Upper lobe of right lung (tissue), 1 donor: ENCODE results near the gene FAM53B. TPM values are rescaled to one million over a fixed set of nuclear protein-coding genes. Genes with fewer than 3 reads are reported as not detected.

Experiments
- ATAC-seq: fragments of 200-7000 bp; cut with Tn5 transposase; one replicate; pipeline ENCODE4 v1.9.1; 2020; ENCODE audit warnings: mild to moderate bottlenecking, moderate library complexity
- DNase-seq: peaks from one replicate; pipeline ENCODE4 v3.0.0-alpha.2; 2020
- H3K27ac ChIP-seq: fragments of 200-600 bp; one replicate; pipeline ENCODE4 v1.8.0; 2022
- H3K27me3 ChIP-seq: fragments of 200-600 bp; one replicate; pipeline ENCODE4 v1.8.0; 2022; ENCODE audit warnings: mild to moderate bottlenecking
- H3K36me3 ChIP-seq: fragments of 200-600 bp; one replicate; pipeline ENCODE4 v1.8.0; 2022
- H3K4me1 ChIP-seq: fragments of 200-600 bp; one replicate; pipeline ENCODE4 v1.8.0; 2022
- H3K4me3 ChIP-seq: fragments of 200-600 bp; one replicate; pipeline ENCODE4 v1.8.0; 2022; ENCODE audit warnings: mild to moderate bottlenecking
- H3K9me3 ChIP-seq: fragments of 200-600 bp; one replicate; pipeline ENCODE4 v1.8.0; 2022
- CTCF ChIP-seq: fragments of 200-600 bp; IDR thresholded peaks from one replicate; pipeline ENCODE4 v1.8.0; 2022; ENCODE audit warnings: antibody characterized with exemption
- intact Hi-C: fragments of 100-400 bp; cut with DNase I; formaldehyde crosslinking; loops from one replicate; pipeline ENCODE4 v1.11.0; 2022
- total RNA-seq: library from RNA; stranded (reverse); fragmentation: NEBNext Ultra II Directional; extraction: Animal tissue kit (Norgen Biotek cat#: 25700); gene quantifications from one replicate; pipeline ENCODE4 v1.2.1, GENCODE V29; 2021
- donor health status: DM: no; HTN: yes; CAD: no; lungs with severe emphysema.

The FAM53B gene
- total RNA-seq, 1 donor from 2014 or later = 31.4 TPM

- Histone ChIP-seq H3K4me1 (peaks cover 54% of the 10 kb centered on the region), H3K27ac (no peak overlapping the region), H3K27me3 (no peaks in the 10 kb centered on the region), H3K36me3 (no peaks in the 10 kb centered on the region), H3K9me3 (no peaks in the 10 kb centered on the region), H3K4me3 (no peak overlapping the region)
- DNase-seq (no peak), ATAC-seq (no peak)
- intact Hi-C loops = no loop called here
- TF ChIP-seq CTCF = no peak
These were observed 33.0 kb downstream of the FAM53B start for GRCh38 chr10:124711145-124711544.

GRCh38 chr10:124710266-124710881 lies 33.8 kb downstream of the FAM53B start:
- peak overlapping the region; percentile 55 for H3K27ac ChIP-seq
- no peak overlapping the region for H3K4me3 ChIP-seq
- TF ChIP-seq CTCF = no peak
- DNase-seq = no peak
- intact Hi-C loops = no loop called here
- H3K36me3 ChIP-seq = no peaks in the 10 kb centered on the region
- H3K27me3 ChIP-seq = no peaks in the 10 kb centered on the region
- ATAC-seq = no peak
- H3K9me3 ChIP-seq = no peaks in the 10 kb centered on the region
- H3K4me1 ChIP-seq = peaks cover 57% of the 10 kb centered on the region

- H3K9me3 ChIP-seq = no peaks in the 10 kb centered on the region
- peak overlapping the region; percentile 55 for H3K27ac ChIP-seq
- H3K27me3 ChIP-seq = no peaks in the 10 kb centered on the region
- peak; percentile 90 for DNase-seq
- H3K4me1 ChIP-seq = peaks cover 62% of the 10 kb centered on the region
- no peaks in the 10 kb centered on the region for H3K36me3 ChIP-seq
- peak; percentile 88 for ATAC-seq
- H3K4me3 ChIP-seq = no peak overlapping the region
- intact Hi-C loops = no loop called here
- TF ChIP-seq CTCF = no peak
These were observed 34.3 kb downstream of the FAM53B start for GRCh38 chr10:124709861-124710260.

- ATAC-seq (no peak), DNase-seq (no peak)
- Histone ChIP-seq H3K27me3 (no peaks in the 10 kb centered on the region), H3K36me3 (no peaks in the 10 kb centered on the region), H3K4me1 (peaks cover 68% of the 10 kb centered on the region), H3K9me3 (no peaks in the 10 kb centered on the region), H3K4me3 (no peak overlapping the region), H3K27ac (peak overlapping the region; percentile 67)
- TF ChIP-seq CTCF = no peak
- intact Hi-C loops = no loop called here
These were observed 35.2 kb downstream of the FAM53B start for GRCh38 chr10:124708922-124709520.

- peaks cover 73% of the 10 kb centered on the region for H3K4me1 ChIP-seq
- no peak overlapping the region for H3K4me3 ChIP-seq
- H3K27ac ChIP-seq = peak overlapping the region; percentile 67
- no peaks in the 10 kb centered on the region for H3K27me3 ChIP-seq
- H3K36me3 ChIP-seq = no peaks in the 10 kb centered on the region
- TF ChIP-seq CTCF = no peak
- intact Hi-C loops = no loop called here
- H3K9me3 ChIP-seq = no peaks in the 10 kb centered on the region
- DNase-seq (no peak), ATAC-seq (no peak)
These were observed 35.9 kb downstream of the FAM53B start for GRCh38 chr10:124708246-124708779.
